Activated CD8-positive, alpha-beta memory T cell treated with anti-CD3 and anti-CD28 coated beads for 24 hours (primary cell): ENCODE measurements around the gene PKNOX1.
"Not testable (repeated sequence)": the region's sequence is repeated elsewhere in the genome, so short reads cannot be mapped to it uniquely, and the experiment has no call there.

ENCODE experiments used
- DNase-seq: peaks from one replicate; pipeline ENCODE4 v3.0.0-alpha.2; 2020

PKNOX1 gene

GRCh38 chr21:43021191-43021590 is 46.8 kb downstream of the PKNOX1 start:
- DNase-seq = no peak

- DNase-seq = no peak
These were observed 47.6 kb downstream of the PKNOX1 start for GRCh38 chr21:43021756-43022600.

DNA sequence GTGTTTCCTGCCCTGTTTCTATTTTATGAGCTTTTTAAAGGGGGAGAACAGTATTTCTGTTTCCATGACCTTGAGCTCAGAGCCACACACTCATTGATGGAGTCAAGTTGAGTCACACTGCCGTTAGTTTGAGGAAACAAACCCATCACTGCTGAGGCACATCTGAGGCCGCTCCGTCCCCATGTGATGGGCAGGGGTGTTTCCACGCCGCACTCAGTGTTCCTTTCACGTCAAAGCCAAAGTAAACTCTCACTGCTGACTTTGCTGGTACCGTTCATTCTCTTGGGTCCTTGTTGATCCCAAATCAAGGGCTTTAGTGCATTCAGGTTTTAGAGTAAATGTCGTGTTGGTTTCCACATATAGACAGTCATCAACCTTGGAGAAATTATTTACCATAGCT is 48.8 kb downstream of the PKNOX1 start:
- no peak for DNase-seq

DNA sequence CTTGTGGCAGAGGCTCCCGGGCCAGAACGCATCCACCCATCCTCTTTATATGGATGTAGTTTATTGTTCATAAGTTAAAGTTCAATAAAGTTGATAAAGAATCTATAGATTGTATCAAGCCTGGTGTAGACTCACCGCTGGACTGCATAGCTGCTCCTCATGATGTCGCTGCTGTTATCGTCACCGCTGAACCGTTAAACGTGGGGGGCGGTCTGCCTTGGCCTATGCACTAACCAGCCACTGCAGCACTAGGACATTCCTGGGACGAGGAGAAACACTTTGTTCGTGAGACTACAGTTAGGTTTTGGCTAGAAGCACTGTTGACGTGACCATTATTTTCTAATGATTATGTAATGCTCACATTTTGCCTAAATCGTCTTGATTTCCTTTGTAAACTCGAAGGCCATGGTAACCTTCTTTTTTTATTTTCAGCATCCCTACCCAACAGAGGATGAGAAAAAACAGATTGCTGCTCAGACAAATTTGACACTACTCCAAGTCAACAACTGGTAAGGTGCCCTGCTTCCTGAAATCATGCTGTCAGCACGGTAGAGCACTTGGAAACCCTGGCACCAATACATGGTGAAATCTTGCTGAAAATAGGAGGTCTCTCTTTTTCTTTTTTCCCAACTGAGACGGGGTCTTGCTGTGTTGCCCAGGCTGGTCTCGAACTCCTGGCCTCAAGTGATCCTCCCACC is 50.2 kb downstream of the PKNOX1 start:
- DNase-seq = no peak

DNA sequence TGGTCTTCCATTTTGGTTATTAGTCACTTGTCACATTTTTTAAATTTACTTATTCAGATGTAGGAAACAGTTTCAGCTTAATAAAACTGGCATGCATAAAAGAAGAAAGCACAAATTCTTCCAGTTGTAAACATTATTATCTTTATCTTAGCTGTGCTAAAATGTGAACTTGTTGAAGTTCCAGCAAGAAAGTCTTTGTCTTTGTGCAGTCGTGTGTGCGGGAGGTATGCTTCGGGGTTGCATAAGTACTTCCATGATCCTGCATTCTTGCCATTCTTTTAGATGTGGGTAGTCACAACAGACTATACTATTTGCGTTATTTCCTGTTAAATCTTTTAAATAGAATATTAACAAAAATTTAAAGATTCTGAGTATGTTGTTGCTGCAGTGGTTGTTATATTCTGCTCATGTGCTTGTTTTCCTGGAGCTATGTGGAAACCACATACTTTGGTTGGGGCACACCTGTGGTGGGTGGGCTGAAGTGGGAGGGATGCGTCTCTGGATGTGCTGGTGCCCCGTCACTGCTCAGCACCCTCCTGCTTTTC is 51.3 kb downstream of the PKNOX1 start:
- no peak for DNase-seq

GRCh38 chr21:43027846-43028731 is 53.7 kb downstream of the PKNOX1 start:
- DNase-seq = no peak

- DNase-seq = no peak
These were observed 55.4 kb downstream of the PKNOX1 start for GRCh38 chr21:43029785-43030184.

DNA sequence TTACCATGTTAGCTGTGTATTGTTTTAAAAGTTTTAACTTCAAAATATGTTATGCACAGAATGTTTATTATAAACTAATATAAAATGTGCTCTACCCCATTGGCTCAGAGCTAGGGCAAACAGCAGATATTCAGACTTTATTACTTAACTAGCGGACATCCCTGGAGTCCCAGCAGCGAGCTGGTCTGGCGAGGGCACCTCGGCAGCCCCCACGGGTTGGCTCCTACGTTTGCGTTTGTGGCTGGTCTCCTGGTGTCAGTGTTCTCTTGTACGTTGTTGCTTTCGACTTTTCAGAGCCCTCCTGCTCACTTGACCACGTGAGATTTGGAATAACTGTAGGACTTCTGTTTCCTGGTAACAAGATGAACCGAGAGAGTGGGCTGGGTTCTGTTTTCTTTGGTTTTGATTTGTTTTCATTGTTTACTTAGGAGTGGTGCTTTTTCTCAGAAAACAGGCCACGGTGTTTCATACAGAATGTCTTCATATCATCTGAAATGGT is 56.8 kb downstream of the PKNOX1 start:
- DNase-seq = no peak

DNA sequence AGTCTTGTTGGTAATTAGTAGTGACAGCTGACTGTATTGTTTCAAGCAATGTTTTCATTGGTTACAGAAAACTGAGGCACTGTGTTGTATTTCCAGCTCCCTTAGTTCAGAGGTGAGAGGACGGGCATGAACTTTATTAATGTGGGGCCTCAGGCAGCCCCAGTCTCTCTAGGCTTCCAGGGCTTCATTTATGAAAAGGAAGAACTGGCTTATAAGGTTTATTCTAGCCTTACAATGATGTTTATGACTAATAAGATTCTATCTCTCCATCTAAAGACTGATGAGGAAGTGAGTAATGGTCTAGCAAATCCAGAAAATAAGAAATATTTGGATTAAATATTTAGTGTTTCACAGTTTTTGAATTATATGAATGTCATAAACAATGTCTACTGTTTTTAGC is 59.7 kb downstream of the PKNOX1 start:
- no peak for DNase-seq

DNA sequence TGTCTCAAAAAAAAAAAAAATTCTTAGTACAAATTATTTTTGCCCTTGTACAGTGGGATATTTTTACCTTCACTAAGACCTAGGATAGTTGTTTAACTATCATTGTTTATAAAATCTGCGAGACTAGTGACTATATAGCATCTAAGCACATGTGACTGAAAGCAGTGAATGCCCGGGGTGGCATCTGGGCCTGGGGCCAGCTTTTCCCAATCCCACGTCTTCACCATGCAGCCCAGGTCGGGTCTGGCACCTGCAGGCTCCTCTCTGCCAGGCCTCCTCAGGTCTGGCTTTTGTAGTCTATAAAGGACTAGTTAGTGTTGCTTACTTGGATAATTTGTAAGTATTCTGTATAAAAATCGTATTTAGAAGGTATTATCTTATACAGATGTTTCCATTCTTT is 60.5 kb downstream of the PKNOX1 start:
- DNase-seq = no peak

DNA sequence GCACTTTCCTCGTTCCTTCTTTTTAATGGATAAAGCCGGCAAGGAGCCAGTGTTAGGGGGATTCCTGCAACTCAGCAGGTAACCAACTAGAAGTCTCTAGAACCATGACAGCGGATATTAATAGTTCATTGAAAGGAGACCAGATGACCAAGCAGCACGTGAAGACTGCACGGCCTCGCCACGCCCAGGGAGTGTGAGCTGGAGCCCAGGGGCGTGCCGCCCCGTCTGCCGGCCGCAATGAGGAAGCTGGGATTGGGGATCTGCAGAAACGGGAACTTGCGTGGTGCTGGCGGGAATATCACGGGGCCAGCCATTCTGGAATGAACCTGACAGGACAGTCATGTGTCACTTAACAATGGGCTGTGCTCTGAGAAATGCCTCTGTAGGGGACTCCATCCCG is 62.5 kb downstream of the PKNOX1 start:
- DNase-seq = not testable (repeated sequence)

- not testable (repeated sequence) for DNase-seq
These were observed 63.7 kb downstream of the PKNOX1 start for GRCh38 chr21:43037918-43038658.

DNA sequence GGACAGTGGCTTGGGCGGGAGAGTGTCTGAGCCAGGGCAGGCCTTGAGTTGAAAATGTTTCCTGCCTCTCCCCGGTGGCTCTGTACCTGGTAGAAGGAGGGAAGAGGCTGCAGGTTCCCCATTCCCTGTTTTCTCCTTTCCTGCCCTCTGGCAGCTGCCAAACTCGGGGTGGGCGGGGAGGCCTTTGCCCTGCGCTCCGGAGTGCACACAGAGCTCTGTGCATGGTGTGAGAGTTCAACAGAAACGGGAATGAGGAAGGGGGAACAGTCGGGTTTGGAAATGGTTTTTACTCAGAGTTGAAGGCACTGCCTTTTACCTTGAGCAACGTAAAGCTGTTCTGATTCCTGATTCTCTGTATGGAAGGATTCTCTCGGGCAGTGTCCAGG is 64.3 kb downstream of the PKNOX1 start:
- not testable (repeated sequence) for DNase-seq

DNA sequence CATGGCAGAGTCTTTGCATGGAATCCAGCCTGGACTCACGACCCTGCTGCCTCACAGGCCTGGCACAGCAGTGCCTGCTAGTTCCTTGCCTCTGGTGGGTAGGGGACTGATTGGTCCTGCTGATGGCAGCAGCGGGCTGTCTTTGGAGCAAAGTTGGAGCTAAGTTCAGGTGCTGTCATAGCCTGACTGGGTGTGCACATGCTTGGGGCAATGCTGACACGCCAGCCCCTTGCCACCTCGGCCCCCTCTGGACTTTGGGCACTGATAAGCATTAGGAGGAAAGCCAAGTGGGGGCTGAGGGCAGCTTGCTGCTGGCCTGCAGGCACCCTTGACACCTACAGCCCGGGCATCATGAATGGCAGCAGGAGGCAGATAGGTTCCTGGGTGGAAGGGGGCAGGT is 67.8 kb downstream of the PKNOX1 start:
- DNase-seq = not testable (repeated sequence)

DNA sequence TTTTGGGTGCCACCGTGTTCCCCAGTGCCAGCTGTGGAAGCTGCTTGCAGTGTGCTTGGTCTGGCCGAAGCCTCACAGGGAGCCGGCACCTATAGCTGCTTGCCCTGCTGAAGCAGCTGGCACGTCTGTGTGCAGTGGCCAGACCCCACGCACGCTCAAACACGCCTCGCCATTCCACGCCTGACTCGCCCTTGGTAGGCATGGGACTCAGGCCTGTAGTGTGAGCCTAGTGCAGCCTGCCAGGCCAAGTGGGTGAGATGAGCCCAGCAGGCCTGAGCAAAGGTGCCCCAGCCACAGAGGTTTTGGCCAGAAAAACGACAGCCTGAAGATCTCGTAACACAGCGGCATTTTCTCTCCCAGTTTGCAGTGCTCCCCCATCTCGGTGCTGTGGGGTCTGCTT is 68.9 kb downstream of the PKNOX1 start:
- DNase-seq = not testable (repeated sequence)

DNA sequence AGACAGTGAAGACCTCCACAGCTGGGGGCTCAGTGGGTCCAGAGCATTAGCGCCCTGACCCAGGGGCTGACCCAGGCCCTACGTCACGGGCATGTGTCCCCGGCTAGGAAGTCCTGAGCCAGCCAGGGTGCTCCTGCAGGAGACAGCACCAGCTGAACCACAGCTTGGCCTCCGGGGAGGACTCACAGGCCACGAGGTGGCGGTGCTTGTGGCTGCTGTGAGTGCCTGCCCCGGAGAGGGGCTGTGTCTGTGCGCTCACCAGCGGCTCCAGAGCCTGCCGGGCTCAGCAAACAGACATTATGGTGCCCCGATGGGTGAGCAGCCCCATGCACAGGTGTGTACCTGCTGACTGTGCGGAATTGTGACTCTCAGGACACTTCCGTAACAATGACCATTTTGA is 70.2 kb downstream of the PKNOX1 start:
- DNase-seq = not testable (repeated sequence)

GRCh38 chr21:43045165-43045875 is 71.0 kb downstream of the PKNOX1 start:
- not testable (repeated sequence) for DNase-seq

DNA sequence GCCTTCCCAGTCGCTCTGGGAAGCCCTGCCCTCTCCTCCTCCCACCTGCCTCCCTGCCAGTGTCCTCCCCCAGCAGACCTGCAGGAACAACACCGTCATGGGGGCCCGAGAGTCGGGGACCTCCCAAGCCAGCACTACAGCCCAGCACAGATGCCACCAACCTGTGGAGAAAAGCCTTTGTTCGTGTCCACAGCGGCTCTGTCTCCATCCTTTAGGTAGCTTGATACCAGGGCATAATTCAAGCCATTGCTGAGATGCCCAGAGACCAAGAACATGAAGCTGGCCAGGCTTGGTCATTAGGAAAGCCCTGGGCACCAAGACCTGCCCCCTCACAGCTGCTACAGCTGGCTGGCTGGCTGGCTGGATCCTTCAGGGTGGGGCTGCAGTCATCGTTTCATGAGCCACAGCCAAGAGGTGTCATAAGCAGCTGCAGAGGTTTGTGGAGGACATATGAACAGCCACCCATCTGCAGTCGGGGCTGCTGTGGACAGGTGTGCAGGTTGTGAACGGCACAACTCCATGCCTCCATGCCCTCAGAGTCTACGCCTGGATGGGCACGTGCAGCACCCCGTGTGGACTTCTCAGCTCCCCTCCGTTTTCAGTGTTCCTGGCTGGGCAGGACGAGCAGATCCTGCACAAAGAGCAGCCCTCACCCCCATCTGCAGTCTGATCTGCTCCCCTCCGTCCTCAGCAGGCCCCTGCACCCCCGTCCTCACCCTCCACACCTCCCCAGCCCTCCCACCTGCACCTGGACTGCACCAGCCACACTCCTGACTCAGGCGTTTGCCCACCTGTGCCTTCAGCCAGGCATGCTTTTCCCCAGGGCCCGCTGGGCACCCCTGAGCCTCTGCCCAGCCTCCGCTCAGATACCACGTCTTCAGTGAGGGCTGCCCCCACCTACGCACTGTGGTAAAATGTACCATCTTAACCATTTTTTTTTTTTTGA is 71.8 kb downstream of the PKNOX1 start:
- not testable (repeated sequence) for DNase-seq

GRCh38 chr21:43053112-43053511 is 78.8 kb downstream of the PKNOX1 start:
- not testable (repeated sequence) for DNase-seq
